ENCODE measurements around the gene HOXA5. TPM values are rescaled to one million over a fixed set of nuclear protein-coding genes. Genes with fewer than 3 reads are reported as not detected.

HOXA5 gene
- total RNA-seq, 1 experiment from 2014 or later: not detected

DNA sequence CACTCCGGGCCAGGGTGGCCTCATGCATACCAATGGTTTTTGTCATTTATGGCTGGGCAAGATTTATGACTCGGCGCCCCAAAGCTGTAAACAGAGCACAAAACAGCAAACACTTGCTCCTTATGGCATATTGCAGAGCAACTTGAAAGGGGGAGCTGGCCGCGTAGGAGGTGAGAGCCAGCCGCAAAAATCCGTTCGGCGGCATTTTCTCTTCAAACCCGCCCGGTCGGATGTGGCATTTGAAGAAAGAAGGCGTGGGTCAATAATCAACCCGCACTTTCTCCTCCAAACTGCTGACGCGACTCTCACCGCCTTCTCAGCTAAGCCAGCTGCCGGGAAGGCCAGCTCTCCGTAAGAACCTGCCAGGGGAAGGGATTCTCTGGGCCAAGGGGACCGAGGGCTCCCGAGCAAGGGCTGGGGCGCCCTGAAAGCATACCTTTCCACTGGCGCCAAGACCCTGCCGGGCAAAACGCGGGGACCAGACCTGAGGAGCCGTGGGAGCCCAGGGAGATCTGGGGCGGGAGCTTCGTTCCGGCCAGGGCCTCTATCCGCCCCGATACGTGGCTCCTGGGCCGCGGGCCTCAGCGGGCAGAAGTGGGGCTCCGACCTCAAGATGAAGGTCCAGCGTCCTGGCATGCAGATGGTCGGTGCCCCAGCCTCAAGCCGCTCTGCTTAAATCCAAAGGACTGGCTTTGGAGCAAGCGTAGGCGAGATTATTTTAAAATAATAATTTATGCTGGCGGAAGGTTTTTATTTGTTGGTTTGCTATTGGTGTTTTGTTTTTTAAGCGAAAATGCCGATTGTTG, 28.1 kb downstream of the HOXA5 start:
- Histone ChIP-seq H2BK5ac (ENCODE audit: insufficient read length, low read length) (no peak overlapping the region), H3K27me3 (ENCODE audit: insufficient read depth, low read length) (peaks cover 97% of the 10 kb centered on the region), H3K79me1 (ENCODE audit: insufficient read depth, low read depth, low read length, poor library complexity, severe bottlenecking) (no peaks in the 10 kb centered on the region), H3K27ac (ENCODE audit: insufficient read length, low read depth, low read length) (no peak overlapping the region), H2BK15ac (ENCODE audit: low read depth, low read length) (no peak overlapping the region), H3K14ac (ENCODE audit: insufficient read depth, low read length) (no peak overlapping the region), H3K23ac (ENCODE audit: insufficient read length, low read depth, low read length) (no peak overlapping the region), H3K23me2 (ENCODE audit: insufficient read length, low read depth, low read length, poor library complexity, severe bottlenecking) (peaks cover 3% of the 10 kb centered on the region), H2AFZ (ENCODE audit: low read length) (no peak overlapping the region), H4K20me1 (ENCODE audit: control insufficient read depth, insufficient read depth, insufficient read length) (no peaks in the 10 kb centered on the region), H3K4ac (ENCODE audit: low read depth, low read length) (no peak overlapping the region), H2BK20ac (ENCODE audit: low read depth, low read length, poor library complexity, severe bottlenecking) (no peak overlapping the region), H4K8ac (replicated peaks; ENCODE audit: insufficient read length, low read depth, low read length) (no peak overlapping the region), H3K9me3 (ENCODE audit: control insufficient read depth, low read depth, low read length) (no peaks in the 10 kb centered on the region), H3T11ph (ENCODE audit: low read length) (no peak overlapping the region), H4K91ac (ENCODE audit: insufficient read length, low read depth, low read length) (no peak overlapping the region), H2AK5ac (ENCODE audit: insufficient read length, low read length) (no peak overlapping the region), H3K79me2 (ENCODE audit: insufficient read depth, low read length) (no peaks in the 10 kb centered on the region), H3K4me2 (ENCODE audit: insufficient read depth, insufficient read length, low read length) (no peak overlapping the region), H3K56ac (ENCODE audit: insufficient read length, low read depth, low read length) (no peak overlapping the region), H2BK120ac (ENCODE audit: low read depth, low read length, poor library complexity, severe bottlenecking) (no peak overlapping the region), H4K5ac (ENCODE audit: insufficient read length, low read depth, low read length) (no peak overlapping the region), H3K18ac (ENCODE audit: insufficient read length, low read depth, low read length) (no peak overlapping the region), H2BK12ac (ENCODE audit: insufficient read length, low read depth, low read length) (no peak overlapping the region), H3K4me1 (ENCODE audit: insufficient read depth, low read length) (no peaks in the 10 kb centered on the region), H3K9ac (ENCODE audit: extremely low read depth, insufficient read length, low read length) (no peak overlapping the region)
- H3K4me1 Mint-ChIP-seq: peaks cover 8 to 19% of the 10 kb centered on the region in 2 experiments; a peak in 3 of 4 replicates
- TF ChIP-seq, protein P1, sequence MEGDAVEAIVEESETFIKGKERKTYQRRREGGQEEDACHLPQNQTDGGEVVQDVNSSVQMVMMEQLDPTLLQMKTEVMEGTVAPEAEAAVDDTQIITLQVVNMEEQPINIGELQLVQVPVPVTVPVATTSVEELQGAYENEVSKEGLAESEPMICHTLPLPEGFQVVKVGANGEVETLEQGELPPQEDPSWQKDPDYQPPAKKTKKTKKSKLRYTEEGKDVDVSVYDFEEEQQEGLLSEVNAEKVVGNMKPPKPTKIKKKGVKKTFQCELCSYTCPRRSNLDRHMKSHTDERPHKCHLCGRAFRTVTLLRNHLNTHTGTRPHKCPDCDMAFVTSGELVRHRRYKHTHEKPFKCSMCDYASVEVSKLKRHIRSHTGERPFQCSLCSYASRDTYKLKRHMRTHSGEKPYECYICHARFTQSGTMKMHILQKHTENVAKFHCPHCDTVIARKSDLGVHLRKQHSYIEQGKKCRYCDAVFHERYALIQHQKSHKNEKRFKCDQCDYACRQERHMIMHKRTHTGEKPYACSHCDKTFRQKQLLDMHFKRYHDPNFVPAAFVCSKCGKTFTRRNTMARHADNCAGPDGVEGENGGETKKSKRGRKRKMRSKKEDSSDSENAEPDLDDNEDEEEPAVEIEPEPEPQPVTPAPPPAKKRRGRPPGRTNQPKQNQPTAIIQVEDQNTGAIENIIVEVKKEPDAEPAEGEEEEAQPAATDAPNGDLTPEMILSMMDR (conservative IDR thresholded peaks at IDR 0.05): no peak
- no CpG with 5 or more reads among the region's 45 CpGs for WGBS (ENCODE audit: extremely low coverage, insufficient read length, low lambda C conversion rate)
- H3K27ac Mint-ChIP-seq: no peak overlapping the region
- peaks cover 98% of the 10 kb centered on the region for H3K27me3 Mint-ChIP-seq (ENCODE audit: low read depth)
- no peak for DNase-seq
- no peak overlapping the region for H3K4me3 Mint-ChIP-seq
- H3K36me3 Mint-ChIP-seq (ENCODE audit: insufficient read depth in 1 of 3, low read depth in 3 of 3): peaks cover 0 to 5% (median 0%) of the 10 kb centered on the region in 3 experiments; a peak in 1 of 7 replicates
- peaks cover 0 to 7% of the 10 kb centered on the region in 2 experiments; a peak in 3 of 5 replicates for H3K9me3 Mint-ChIP-seq

All from H9 (cell line).